Stimulated activated CD8-positive, alpha-beta memory T cell treated with anti-CD3 and anti-CD28 coated beads, Interleukin-4, amount 100 ng/mL, for 48 hours (primary cell): Measurements from ENCODE around the gene CEBPG.

Experiments used
- DNase-seq: peaks from one replicate; pipeline ENCODE4 v3.0.0-alpha.2; 2020

The CEBPG gene

DNA sequence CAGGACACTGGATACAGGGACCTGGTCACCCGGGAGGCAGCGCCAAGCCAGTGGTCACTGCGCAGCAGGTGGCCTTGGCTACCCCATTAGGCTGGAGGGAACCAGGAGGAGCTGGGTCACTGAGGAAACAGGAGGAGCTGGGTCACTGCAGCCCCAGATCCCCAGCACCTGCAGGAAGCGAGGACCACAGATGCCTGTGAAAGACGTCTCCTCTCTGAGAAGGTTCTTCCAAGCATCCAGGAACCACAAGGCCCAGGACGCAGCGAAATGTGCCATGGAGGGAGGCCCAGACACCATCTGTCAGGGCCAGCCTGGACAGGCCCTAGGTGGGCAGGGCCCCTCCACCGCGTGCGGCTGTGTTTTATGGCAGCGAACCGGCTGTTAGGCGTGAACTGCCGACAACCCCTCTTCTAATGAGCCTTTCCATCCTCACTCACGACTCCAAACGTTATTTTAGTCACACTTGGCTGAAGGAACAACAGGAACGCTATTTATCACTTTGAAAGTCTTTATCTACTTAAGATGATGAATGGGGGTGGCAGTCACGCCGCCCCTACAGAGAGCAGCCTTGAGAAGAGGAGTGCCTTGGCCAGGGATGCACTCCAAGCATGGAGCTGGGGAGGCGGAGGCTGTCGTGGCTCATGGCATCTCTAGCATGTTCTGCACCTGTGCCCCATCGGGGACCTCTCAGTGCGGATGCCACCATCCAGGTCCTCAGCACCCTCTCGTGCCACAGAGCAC, 53.3 kb downstream of the CEBPG start:
- no peak for DNase-seq

DNA sequence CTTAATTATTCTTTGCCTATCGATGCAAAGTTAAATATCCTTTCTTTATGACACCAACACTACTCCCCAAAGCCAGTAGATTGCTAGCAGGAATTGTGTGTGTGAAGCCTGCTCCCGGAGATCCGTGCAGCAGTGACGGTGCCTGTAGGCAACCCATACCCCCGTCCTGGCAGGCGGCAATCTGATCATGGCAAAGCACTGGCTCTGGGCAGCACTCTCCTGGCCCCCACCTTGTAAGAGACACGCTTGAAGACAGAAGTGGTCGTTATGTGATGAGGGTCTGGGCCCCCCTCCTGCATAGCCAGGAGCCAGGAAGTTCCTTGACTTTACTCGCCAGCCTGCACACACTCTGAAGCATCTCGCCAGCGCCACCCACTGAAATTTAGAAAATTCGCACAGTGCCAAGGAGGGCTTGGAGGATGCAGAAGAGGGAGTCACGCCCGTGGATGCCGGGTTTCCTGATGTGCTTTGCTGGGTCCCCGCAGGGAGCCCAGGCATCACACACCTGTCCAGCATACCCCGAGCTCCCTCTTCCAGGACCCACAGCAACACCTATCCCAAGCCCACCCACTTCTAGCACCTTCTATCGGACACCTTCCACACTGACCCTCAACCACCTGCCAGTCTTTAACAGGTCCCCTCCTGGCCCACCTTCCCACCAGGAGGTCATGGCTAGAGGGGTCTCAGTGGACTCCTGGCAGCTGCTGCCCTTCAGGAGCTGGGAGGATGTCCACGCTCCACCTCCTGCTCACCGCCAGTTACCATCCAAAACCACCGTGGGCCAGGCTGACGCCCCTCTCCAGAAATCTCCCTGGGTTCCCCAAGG, 54.5 kb downstream of the CEBPG start:
- no peak for DNase-seq

DNA sequence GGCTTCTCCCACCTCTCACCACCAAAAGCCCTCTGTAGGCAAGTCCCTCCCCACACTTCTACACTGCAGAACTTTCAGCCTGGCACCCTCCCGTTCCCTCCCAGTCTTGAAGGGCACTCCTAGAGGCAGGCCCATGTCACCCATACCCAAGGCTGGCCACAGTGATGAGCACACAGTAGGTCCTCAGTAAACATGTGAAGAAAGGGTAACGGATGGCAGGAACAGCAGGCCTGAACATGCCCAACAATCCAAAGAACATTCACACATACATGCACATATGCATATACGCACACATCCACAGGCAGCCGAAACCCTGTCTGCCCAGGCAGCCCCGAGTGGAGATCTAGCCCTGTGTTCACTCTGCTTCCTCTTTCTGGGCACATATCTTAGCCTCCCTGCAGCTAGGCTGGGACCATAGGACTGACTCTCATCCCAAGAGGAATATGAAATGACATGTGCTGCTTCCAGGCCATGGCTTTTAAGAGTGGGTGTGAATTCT, 55.2 kb downstream of the CEBPG start:
- no peak for DNase-seq

DNA sequence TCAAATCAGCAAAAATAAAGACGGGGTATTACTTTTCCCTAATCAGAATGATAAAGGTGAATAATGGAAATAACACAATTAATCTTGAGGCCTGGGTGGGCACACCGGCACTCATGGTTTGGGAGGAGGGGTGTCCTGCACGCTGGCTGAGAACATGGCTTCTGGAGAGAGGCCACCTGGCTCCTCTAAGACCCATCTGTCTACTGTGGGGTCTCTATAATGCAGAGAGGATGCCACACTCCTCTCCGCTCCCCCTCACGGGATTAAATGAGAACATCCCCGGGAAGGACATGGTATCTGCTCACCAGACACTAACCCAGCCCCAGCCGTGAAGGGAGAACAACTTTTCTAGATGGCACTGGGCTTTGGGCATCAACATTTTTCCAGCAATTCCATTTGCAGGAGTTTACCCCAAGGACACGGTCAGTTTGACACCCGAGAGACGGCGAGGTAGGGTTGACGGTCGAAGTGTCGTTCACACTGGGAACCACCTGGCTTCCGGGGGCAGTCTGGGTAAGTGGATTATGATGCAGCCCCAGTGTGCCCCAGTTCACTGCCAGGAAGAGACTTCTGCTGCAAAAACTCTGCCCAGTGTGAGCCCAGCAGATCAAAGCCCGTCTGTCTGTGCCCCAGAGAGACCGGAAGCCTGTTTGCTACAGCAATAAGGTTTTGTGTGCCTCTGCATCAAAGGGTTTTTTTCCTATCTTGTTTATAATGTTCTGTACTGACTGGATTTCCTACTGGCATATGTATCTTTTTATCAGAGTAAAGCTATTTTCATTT, 56.6 kb downstream of the CEBPG start:
- DNase-seq = no peak

DNA sequence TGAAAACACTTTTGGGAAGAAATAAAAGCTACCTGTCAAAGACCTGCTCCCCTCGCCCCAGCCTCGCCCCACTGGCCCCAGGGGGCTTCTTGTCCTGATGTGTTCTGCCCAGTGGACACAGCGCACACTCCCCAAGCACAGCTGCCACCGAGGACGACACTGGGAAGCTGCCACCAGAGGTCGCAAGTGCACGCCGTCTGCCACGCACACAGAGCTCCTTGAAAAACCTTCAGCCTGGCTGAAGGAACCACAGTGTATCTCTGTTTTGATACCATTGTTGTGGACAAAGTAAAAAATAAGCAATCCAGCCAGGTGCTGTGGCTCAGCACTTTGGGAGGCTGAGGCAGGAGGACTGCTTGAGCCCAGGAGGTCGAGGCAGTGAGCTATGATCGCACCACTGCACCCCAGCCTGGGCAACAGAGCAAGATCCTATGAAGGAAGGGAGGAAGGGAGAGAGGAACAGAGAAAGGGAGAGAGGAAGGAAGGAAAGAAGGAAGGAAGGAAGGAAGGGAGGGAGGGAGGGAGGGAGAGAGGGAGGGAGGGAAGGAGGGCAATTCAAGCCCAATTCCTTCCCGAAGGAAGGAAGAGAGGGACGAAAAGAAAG, 57.3 kb downstream of the CEBPG start:
- DNase-seq = peak; percentile 82

DNA sequence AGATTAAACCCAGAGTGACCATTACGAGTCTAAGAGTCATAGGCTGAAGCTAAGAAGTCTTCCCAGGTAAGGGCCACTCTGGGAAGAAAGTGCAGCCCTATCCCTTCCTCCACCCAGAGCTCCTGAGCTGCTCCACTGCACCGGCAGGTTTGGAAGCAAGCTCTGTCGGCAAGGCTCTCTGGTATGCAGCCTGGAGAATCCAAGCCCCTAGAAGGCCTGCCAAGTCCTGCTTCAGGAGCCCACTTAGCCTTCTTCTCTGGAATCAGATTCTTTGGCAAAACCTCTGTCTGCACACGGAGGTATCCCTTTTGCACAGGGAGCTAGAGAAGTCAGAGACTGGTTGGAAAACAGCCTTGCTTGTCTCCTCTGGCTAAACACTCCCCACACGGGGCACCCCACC, 58.5 kb downstream of the CEBPG start:
- DNase-seq = no peak
